Measurements from ENCODE around the gene UGT1A8. TPM values are rescaled to one million over a fixed set of nuclear protein-coding genes. Genes with fewer than 3 reads are reported as not detected.

UGT1A8 gene
- total RNA-seq, 1 donor from 2014 or later = not detected

DNA sequence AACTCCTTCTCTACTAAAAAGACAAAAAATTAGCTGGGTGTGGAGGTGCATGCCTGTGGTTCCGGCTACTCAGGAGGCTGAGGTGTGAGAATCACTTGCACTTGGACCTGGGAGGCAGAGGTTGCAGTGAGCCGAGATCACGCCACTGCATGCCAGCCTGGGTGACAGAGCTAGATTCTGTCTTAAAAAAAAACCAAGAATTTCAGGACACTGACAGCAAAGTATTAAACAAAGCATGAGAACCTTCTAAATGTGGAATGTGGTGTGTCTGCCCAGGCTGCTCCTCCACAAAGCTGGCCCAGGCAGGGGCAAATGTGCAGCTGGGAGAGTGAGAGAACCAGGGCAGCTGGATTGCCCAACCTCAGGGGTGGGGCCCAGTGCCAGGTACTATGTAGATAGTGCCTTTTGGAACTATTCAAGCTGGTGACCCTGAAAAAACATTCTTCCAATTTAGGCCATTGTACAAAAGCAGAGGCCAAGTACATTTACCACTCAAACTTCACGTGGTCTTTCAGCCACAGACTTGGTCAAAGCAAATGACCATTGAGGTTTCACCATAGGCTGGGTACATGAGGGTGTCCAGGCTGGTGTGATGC, 88.6 kb downstream of the UGT1A8 start:
- intact Hi-C loops (cut with micrococcal nuclease) = no loop called here
- TF ChIP-seq, protein P1, sequence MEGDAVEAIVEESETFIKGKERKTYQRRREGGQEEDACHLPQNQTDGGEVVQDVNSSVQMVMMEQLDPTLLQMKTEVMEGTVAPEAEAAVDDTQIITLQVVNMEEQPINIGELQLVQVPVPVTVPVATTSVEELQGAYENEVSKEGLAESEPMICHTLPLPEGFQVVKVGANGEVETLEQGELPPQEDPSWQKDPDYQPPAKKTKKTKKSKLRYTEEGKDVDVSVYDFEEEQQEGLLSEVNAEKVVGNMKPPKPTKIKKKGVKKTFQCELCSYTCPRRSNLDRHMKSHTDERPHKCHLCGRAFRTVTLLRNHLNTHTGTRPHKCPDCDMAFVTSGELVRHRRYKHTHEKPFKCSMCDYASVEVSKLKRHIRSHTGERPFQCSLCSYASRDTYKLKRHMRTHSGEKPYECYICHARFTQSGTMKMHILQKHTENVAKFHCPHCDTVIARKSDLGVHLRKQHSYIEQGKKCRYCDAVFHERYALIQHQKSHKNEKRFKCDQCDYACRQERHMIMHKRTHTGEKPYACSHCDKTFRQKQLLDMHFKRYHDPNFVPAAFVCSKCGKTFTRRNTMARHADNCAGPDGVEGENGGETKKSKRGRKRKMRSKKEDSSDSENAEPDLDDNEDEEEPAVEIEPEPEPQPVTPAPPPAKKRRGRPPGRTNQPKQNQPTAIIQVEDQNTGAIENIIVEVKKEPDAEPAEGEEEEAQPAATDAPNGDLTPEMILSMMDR (IDR thresholded peaks at IDR 0.05; ENCODE audit: borderline replicate concordance) = no peak
- H3K36me3 ChIP-seq = no peaks in the 10 kb centered on the region

DNA sequence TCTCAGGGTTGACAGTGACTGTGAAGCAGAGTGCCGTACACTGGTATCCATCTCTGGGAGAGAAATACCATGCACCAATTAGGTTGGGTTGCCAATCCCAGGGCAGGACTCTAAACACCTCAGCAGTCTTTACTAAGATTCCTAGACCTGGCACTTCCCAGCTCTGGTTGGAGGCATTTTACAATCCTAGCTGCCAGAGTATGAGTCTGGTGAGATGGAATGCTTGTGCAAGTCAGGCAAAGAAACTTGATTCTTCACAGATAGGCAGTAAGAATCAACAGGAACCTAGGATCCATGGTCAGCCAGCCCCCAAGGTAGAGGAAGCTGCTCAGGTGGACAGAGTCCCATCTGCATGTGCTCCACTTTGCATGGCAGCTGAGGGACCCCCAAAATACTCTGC, 89.3 kb downstream of the UGT1A8 start:
- H3K4me1 ChIP-seq = no peaks in the 10 kb centered on the region
- DNase-seq = no peak
- peaks cover 22% of the 10 kb centered on the region for H3K9me3 ChIP-seq (replicated peaks)
- H3K36me3 ChIP-seq = no peaks in the 10 kb centered on the region
- H3K4me3 ChIP-seq = no peak overlapping the region
- intact Hi-C loops (cut with micrococcal nuclease) = no loop called here
- TF ChIP-seq, protein P1 (IDR thresholded peaks at IDR 0.05; ENCODE audit: borderline replicate concordance) = no peak
- H3K27me3 ChIP-seq (ENCODE audit: low read depth) = peaks cover 26% of the 10 kb centered on the region
- no peak overlapping the region for H3K27ac ChIP-seq (replicated peaks)

More for the DNA sequence above, 88.6 kb downstream of the UGT1A8 start:
- H3K9me3 ChIP-seq (replicated peaks) = peaks cover 22% of the 10 kb centered on the region
- H3K27ac ChIP-seq (replicated peaks) = no peak overlapping the region
- H3K4me1 ChIP-seq = no peaks in the 10 kb centered on the region
- no peak for DNase-seq
- peaks cover 21% of the 10 kb centered on the region for H3K27me3 ChIP-seq (ENCODE audit: low read depth)
- H3K4me3 ChIP-seq = no peak overlapping the region

DNA sequence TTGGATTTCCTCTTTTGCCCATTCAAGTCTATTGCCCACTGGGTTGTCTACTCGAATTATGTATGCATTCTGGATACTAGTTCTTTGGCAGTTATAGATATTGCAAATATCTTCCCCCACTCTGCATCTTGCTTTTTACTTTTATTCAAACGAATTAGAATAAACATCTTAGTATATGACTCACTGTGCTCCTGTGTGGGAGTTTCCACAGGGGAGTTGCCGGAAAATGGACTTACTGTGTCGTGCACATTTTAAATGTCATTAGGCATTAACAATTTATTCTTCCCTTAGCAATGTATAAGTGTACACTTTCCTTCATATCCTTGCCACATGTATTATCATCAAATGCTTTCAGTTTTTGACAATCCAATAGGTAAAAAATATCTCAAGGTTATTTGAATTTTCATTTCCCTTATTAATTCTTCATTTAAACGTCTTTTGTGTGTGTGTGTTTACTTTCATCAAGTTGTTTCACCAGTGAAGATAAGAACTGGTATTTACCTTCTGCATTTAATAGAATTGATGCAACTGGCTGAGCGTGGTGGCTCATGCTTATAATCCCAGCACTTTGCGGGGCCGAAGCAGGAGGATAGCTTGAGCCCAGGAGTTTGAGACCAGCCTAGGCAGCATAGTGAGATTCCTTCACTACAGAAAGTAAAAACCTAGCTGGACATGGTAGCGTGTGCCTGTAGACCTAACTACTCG, 90.7 kb downstream of the UGT1A8 start:
- peaks cover 37% of the 10 kb centered on the region for H3K27me3 ChIP-seq (ENCODE audit: low read depth)
- no peak for DNase-seq
- H3K9me3 ChIP-seq (replicated peaks) = peaks cover 18% of the 10 kb centered on the region
- H3K36me3 ChIP-seq = no peaks in the 10 kb centered on the region
- TF ChIP-seq, protein P1 (IDR thresholded peaks at IDR 0.05; ENCODE audit: borderline replicate concordance) = no peak
- H3K27ac ChIP-seq (replicated peaks) = no peak overlapping the region
- H3K4me1 ChIP-seq = no peaks in the 10 kb centered on the region
- no peak overlapping the region for H3K4me3 ChIP-seq
- intact Hi-C loops (cut with micrococcal nuclease) = no loop called here

DNA sequence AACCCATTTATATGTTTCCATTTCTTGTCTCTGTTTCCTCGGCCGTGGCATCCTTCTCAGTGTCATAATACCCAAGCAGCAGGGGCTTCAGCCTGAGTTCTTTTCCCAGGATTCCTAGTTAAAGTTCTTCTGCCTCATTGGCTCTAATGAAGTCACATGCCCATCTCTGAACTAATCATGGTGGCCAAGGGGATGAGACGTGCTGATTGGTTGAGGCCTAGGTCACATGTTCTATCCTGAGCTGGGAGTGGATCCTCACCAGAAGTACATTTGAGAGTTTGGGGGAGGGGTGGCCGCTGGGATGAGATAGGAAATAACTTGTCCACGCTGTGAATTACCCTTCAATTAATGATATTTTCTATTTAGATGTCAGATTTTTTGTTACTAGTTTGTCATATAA, 91.5 kb downstream of the UGT1A8 start:
- H3K9me3 ChIP-seq (replicated peaks) = peaks cover 10% of the 10 kb centered on the region
- H3K27ac ChIP-seq (replicated peaks) = no peak overlapping the region
- H3K27me3 ChIP-seq (ENCODE audit: low read depth) = peaks cover 46% of the 10 kb centered on the region
- no peak for DNase-seq
- H3K4me1 ChIP-seq = no peaks in the 10 kb centered on the region
- H3K36me3 ChIP-seq = no peaks in the 10 kb centered on the region
- intact Hi-C loops (cut with micrococcal nuclease) = no loop called here
- H3K4me3 ChIP-seq = no peak overlapping the region
- TF ChIP-seq, protein P1 (IDR thresholded peaks at IDR 0.05; ENCODE audit: borderline replicate concordance) = no peak

DNA sequence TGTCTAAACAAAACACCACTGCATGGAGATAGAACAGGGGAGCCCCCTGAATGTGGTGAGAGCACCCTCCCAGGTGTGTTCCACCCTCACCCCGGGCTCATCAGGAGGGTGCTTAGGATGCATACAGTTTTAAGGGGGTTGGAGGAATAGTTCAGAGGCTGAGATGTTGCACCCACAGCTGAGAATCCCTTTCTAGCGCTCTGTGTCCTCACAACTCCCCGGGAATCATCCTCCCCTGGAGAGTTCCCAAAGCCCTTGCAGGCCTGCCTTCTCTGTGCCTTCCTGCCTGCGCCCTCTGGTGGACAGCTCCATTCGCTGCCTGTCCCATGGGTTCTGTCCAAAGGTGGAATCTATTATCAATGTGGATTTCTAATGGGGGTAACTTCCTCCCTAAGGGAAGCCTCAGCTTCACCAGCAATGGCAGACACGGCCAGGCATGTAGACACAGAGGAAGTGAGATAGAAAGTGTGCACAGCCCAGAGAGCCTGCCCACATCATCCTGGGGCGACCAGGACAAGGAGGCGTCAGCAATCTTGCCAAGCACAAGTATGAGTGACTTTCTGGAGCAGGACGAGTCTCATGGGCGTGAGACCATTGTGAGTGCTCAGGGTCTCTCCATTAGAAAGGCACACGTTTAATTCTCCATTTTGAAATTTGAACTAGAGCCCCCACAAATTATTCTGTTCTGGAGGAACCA, 94.0 kb downstream of the UGT1A8 start:
- no peaks in the 10 kb centered on the region for H3K36me3 ChIP-seq
- DNase-seq = peak; percentile 56
- H3K9me3 ChIP-seq (replicated peaks) = no peaks in the 10 kb centered on the region
- H3K27me3 ChIP-seq (ENCODE audit: low read depth) = peaks cover 66% of the 10 kb centered on the region
- no peak overlapping the region for H3K27ac ChIP-seq (replicated peaks)
- H3K4me1 ChIP-seq = no peaks in the 10 kb centered on the region
- intact Hi-C loops (cut with micrococcal nuclease) = no loop called here
- TF ChIP-seq, protein P1 (IDR thresholded peaks at IDR 0.05; ENCODE audit: borderline replicate concordance) = peak; percentile 80
- no peak overlapping the region for H3K4me3 ChIP-seq
